ENCODE data around the gene BMAL1. TPM values are rescaled to one million over a fixed set of nuclear protein-coding genes. Genes with fewer than 3 reads are reported as not detected.

The BMAL1 gene
- total RNA-seq, 1 experiment from 2014 or later: 8.3 TPM

DNA sequence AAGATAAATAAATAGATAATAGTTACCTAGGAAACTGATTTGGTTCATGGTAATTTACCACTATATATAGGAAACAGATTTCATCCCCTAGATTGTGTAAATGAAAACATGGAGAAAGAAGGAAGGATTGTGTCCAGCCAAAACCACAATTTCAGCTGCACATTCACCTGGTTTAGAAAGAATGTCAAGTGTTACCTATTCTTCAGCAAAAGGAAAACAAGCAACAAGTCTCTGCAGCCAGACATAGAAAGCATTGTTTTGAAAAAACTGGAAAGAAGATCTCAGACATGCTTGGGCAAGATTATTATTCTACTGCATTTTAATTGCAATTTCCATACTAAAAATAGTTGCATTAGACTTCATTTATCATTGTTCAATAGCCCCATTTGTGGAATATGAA, 8.8 kb upstream of the BMAL1 start (continued):
- TF ChIP-seq ZNF416 (CRISPR knock-in tag; IDR thresholded peaks at IDR 0.05) (no peak), HMGA2 (CRISPR knock-in tag; IDR thresholded peaks at IDR 0.05) (no peak), TEAD4 (CRISPR knock-in tag; IDR thresholded peaks at IDR 0.05) (no peak), GTF2I (CRISPR knock-in tag; conservative IDR thresholded peaks at IDR 0.05) (no peak)
- TF ChIP-seq, protein P1, sequence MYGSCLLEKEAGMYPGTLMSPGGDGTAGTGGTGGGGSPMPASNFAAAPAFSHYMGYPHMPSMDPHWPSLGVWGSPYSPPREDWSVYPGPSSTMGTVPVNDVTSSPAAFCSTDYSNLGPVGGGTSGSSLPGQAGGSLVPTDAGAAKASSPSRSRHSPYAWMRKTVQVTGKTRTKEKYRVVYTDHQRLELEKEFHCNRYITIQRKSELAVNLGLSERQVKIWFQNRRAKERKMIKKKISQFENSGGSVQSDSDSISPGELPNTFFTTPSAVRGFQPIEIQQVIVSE (CRISPR knock-in tag; IDR thresholded peaks at IDR 0.05; ENCODE audit: borderline replicate concordance): no peak
- TF ChIP-seq, protein P2, sequence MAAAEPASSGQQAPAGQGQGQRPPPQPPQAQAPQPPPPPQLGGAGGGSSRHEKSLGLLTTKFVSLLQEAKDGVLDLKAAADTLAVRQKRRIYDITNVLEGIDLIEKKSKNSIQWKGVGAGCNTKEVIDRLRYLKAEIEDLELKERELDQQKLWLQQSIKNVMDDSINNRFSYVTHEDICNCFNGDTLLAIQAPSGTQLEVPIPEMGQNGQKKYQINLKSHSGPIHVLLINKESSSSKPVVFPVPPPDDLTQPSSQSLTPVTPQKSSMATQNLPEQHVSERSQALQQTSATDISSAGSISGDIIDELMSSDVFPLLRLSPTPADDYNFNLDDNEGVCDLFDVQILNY (CRISPR knock-in tag; IDR thresholded peaks at IDR 0.05): no peak

DNA sequence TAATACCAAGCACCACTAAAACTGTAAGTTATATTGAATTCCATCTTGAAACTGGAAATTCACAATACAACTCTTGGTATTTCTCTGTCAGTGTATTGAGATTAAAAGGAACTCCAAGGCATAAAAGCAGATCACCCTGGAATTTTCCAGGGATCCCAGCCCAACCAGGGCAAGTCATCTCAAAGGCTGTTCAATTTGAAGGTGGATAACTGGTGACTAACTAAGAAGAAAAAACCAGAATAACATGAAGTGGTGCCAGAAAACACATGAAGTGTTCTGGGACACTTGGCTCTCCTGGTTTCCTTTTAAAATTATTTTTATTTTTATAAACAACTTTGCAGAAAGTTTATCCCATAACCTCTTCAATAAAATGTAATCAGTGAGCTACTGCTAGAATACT, 7.8 kb upstream of the BMAL1 start:
- CTCF ChIA-PET: interaction anchor here (1.2 kb wide), 1 partner anchor 60 kb away, joined by 5 read pairs; no protein-coding TSS in a partner anchor
- TF ChIP-seq ZNF138 (CRISPR knock-in tag; conservative IDR thresholded peaks at IDR 0.05) (no peak), SMAD4 (CRISPR knock-in tag; IDR thresholded peaks at IDR 0.05) (no peak), KAT7 (CRISPR knock-in tag; IDR thresholded peaks at IDR 0.05; ENCODE audit: borderline replicate concordance) (no peak), FOXK1 (CRISPR knock-in tag; IDR thresholded peaks at IDR 0.05) (no peak), ZNF219 (CRISPR knock-in tag; IDR thresholded peaks at IDR 0.05; ENCODE audit: borderline replicate concordance) (no peak), GTF2I (CRISPR knock-in tag; conservative IDR thresholded peaks at IDR 0.05) (no peak), FOXP1 (CRISPR knock-in tag; IDR thresholded peaks at IDR 0.05; ENCODE audit: borderline replicate concordance) (no peak), NFATC4 (CRISPR knock-in tag; IDR thresholded peaks at IDR 0.05) (no peak), ETV6 (CRISPR knock-in tag; IDR thresholded peaks at IDR 0.05) (no peak), JUN (CRISPR knock-in tag; IDR thresholded peaks at IDR 0.05) (no peak), ZBTB21 (CRISPR knock-in tag; IDR thresholded peaks at IDR 0.05; ENCODE audit: borderline replicate concordance) (no peak), MYBL2 (CRISPR knock-in tag; IDR thresholded peaks at IDR 0.05) (no peak), ZNF416 (CRISPR knock-in tag; IDR thresholded peaks at IDR 0.05) (no peak), NR1H2 (CRISPR knock-in tag; IDR thresholded peaks at IDR 0.05) (no peak)
- TF ChIP-seq, protein P3, sequence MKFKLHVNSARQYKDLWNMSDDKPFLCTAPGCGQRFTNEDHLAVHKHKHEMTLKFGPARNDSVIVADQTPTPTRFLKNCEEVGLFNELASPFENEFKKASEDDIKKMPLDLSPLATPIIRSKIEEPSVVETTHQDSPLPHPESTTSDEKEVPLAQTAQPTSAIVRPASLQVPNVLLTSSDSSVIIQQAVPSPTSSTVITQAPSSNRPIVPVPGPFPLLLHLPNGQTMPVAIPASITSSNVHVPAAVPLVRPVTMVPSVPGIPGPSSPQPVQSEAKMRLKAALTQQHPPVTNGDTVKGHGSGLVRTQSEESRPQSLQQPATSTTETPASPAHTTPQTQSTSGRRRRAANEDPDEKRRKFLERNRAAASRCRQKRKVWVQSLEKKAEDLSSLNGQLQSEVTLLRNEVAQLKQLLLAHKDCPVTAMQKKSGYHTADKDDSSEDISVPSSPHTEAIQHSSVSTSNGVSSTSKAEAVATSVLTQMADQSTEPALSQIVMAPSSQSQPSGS (CRISPR knock-in tag; IDR thresholded peaks at IDR 0.05; ENCODE audit: borderline replicate concordance, low read depth): no peak
- Mint-ChIP-seq H3K4me3 (no peak overlapping the region), H3K27ac (no peak overlapping the region), H3K27me3 (ENCODE audit: low read depth) (peaks cover 42% of the 10 kb centered on the region), H3K9me3 (no peaks in the 10 kb centered on the region), H3K36me3 (no peaks in the 10 kb centered on the region), H3K4me1 (peaks cover 2% of the 10 kb centered on the region; the same call in 1 of the 2 replicates)
- no peak for DNase-seq (ENCODE audit: low spot score)
- ATAC-seq: no peak
- POLR2A ChIA-PET: no interaction called here

DNA sequence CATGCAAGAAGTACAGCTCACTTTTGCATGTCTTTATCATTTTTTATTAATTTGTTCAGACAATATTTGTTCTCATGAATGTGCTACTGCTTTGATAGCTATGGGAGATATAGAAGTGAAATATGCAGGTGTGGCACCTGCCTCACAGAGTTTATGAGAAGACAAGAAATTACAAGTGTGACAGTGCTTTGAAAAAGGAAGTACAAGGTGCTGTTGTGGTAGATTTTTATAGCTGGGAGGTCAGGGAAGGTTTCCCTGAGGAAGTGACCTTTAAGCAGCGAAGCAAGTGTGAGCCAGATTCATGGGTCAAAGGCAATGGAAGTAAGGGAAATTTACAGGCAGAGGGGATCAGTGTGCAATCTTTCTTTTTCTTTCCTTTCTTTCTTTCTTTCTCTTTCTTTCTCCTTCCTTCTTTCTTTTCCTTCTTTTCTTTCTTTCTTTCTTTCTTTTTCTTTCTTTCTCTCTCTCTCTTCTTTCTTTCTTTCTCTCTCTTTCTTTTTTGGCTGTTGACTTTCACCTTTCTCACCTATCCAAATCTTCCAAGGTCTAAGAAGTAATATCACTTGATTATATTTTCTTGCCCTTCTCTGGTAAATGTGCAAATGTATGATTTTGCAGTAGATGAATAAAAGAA, 6.4 kb upstream of the BMAL1 start:
- TF ChIP-seq GRHL2 (CRISPR knock-in tag; IDR thresholded peaks at IDR 0.05; ENCODE audit: insufficient replicate concordance, severe bottlenecking) (no peak), IRF2 (CRISPR knock-in tag; IDR thresholded peaks at IDR 0.05; ENCODE audit: borderline replicate concordance, low read depth) (no peak), ZBTB21 (CRISPR knock-in tag; IDR thresholded peaks at IDR 0.05; ENCODE audit: borderline replicate concordance) (no peak), ZNF671 (CRISPR knock-in tag; IDR thresholded peaks at IDR 0.05) (no peak), MYBL2 (CRISPR knock-in tag; IDR thresholded peaks at IDR 0.05) (no peak), TP53 (CRISPR knock-in tag; IDR thresholded peaks at IDR 0.05) (no peak), OVOL2 (CRISPR knock-in tag; IDR thresholded peaks at IDR 0.05; ENCODE audit: borderline replicate concordance) (no peak), KAT7 (CRISPR knock-in tag; IDR thresholded peaks at IDR 0.05; ENCODE audit: borderline replicate concordance) (no peak), CREM (CRISPR knock-in tag; IDR thresholded peaks at IDR 0.05) (no peak)
- TF ChIP-seq, protein P4, sequence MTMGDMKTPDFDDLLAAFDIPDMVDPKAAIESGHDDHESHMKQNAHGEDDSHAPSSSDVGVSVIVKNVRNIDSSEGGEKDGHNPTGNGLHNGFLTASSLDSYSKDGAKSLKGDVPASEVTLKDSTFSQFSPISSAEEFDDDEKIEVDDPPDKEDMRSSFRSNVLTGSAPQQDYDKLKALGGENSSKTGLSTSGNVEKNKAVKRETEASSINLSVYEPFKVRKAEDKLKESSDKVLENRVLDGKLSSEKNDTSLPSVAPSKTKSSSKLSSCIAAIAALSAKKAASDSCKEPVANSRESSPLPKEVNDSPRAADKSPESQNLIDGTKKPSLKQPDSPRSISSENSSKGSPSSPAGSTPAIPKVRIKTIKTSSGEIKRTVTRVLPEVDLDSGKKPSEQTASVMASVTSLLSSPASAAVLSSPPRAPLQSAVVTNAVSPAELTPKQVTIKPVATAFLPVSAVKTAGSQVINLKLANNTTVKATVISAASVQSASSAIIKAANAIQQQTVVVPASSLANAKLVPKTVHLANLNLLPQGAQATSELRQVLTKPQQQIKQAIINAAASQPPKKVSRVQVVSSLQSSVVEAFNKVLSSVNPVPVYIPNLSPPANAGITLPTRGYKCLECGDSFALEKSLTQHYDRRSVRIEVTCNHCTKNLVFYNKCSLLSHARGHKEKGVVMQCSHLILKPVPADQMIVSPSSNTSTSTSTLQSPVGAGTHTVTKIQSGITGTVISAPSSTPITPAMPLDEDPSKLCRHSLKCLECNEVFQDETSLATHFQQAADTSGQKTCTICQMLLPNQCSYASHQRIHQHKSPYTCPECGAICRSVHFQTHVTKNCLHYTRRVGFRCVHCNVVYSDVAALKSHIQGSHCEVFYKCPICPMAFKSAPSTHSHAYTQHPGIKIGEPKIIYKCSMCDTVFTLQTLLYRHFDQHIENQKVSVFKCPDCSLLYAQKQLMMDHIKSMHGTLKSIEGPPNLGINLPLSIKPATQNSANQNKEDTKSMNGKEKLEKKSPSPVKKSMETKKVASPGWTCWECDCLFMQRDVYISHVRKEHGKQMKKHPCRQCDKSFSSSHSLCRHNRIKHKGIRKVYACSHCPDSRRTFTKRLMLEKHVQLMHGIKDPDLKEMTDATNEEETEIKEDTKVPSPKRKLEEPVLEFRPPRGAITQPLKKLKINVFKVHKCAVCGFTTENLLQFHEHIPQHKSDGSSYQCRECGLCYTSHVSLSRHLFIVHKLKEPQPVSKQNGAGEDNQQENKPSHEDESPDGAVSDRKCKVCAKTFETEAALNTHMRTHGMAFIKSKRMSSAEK (CRISPR knock-in tag; IDR thresholded peaks at IDR 0.05; ENCODE audit: borderline replicate concordance): no peak
- peaks cover 56% of the 10 kb centered on the region for H3K27me3 Mint-ChIP-seq (ENCODE audit: low read depth)
- no peak for ATAC-seq
- ChIA-PET POLR2A (no interaction called here), CTCF (no interaction called here)
- H3K36me3 Mint-ChIP-seq: no peaks in the 10 kb centered on the region
- no peak overlapping the region for H3K4me3 Mint-ChIP-seq
- peaks cover 4% of the 10 kb centered on the region for H3K4me1 Mint-ChIP-seq
- no peaks in the 10 kb centered on the region for H3K9me3 Mint-ChIP-seq
- H3K27ac Mint-ChIP-seq: no peak overlapping the region
- no peak for DNase-seq (ENCODE audit: low spot score)

Measured in WTC11 (cell line).